HG03575 (cell line): Measurements from ENCODE around the gene GLI3.

Experiments
- ATAC-seq: cut with Tn5 transposase; IDR thresholded peaks from one replicate; pipeline ENCODE4 v1.9.1; 2021; ENCODE audit not compliant: unreplicated experiment, insufficient number of reproducible peaks, low FRiP score; ENCODE audit errors: extremely low read depth

Gene GLI3

DNA sequence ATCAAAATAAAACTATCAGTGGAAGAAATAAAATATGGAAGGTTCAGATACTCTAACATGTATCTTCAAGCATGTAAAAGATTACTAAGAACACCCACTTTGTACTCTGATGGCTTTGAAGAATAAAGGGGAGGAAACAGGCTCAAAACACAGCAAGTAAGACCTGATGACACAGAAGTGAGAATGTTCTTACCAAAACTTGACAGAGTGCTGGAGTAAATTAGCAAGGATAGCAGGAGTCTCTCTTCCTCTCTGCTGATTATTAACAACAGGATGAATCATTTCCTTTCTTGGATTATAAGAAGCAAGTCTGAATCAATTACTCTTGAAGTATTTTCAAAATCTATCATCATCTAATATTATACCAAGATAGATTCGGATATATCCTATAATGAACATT is 47.5 kb downstream of the GLI3 start:
- ATAC-seq: no peak

DNA sequence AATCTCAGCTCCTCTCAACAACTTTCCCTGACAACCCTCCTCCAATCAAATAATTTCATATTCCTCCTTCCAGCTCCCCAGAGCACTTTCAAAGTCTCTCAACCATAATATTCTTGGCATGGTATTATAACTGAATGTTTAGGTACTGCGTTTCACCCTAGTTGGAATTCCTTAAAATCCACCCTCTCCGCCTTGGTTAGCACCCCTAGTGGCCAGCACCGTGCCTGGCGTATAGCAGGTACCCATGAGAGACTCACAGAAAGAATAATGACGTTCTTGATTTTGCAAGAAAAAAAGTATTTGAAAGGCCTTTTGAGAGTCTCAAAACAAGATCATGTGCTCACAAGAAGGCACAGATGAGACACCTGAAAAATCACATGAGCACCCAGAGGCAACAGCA is 50.9 kb downstream of the GLI3 start:
- ATAC-seq: no peak

DNA sequence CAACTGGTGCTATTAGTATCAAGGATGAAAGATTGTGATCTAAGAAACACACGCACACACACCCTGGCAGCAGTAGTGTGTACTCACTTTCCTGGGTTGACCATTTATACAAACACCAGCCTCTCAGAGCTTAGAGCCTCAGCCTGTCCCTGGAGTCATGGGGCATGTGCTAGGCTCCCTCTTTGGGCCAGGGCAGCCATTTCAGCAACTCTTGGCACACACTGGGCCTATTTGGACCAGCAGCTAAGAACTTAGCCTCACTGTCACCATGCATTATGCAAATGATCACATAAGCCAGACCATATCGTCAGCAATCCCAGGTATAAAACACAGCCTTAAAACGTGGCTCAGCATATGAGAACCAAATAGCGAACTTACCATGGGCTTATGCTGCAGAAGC is 51.3 kb downstream of the GLI3 start:
- no peak for ATAC-seq

DNA sequence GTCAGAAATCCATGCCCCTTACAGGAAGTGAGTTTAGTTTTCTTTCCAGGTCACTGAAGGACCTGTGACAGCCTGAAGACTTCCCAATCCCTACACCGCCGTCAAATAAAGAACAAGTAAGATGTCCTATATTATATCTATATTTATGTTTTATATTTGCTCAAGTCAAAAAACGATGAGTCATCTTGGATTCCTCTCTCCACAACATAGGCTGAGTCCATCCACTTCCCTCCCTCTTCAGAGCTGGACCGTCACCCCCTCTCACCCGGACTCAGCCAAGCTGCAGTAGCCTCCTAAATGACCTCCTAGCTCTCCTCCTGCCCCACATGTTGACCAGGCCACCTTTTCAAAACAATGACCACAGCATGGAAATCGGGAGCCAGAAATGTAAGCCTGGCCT is 53.5 kb downstream of the GLI3 start:
- no peak for ATAC-seq

DNA sequence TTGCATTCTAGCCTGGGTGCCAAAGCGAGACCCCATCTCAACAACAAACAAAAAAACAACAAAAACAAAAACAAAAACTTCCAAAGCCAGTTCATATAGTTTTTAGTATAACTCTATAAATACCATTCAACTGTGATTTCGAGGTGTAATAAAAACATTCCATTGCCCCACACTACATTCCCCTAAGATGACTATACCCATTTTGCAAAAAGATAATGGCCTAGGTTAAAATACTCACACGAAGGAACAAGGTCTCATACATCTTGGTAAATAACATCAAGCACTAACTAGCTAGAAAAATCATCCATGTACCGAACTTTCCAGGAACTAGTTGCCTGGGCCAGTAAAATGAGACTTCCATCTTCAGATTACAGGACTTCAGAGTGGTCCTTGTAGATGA is 55.4 kb downstream of the GLI3 start:
- no peak for ATAC-seq

DNA sequence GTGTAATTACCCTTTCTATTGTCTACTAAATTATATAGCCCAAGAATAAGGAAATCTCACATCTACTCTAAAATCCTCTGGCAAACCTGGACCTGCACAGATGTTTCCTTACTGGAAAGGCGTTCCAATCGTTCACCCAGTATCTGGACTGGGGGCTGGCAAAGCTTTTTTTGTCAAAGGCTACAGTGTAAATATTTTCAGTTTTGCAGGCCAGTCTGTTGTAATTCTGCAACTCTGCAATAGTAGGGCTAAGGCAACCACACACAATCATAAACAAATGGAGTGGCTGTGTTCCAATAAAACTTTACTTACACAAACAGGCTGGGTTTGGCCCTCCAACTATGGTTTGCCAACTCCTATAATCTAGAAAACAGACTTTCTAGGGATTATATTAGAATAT is 56.2 kb downstream of the GLI3 start:
- no peak for ATAC-seq

DNA sequence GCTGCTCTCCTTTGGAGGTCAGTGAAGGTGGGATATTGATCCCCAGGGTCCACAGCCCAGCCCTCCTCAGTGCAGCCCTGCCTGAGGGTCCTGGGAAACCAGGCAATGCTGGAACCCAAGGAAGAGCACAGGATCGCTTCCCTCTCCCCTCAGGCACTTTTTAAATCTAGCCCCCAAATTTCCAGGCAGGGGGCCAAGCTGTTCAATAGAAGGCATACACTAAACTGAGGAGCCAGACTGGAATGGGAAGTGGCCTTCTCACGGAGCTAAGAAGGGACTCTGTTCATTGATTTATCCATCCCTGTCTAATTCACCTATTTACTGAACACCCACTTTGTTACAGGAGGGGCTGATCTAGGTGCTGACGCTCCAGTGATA is 60.3 kb downstream of the GLI3 start:
- no peak for ATAC-seq

DNA sequence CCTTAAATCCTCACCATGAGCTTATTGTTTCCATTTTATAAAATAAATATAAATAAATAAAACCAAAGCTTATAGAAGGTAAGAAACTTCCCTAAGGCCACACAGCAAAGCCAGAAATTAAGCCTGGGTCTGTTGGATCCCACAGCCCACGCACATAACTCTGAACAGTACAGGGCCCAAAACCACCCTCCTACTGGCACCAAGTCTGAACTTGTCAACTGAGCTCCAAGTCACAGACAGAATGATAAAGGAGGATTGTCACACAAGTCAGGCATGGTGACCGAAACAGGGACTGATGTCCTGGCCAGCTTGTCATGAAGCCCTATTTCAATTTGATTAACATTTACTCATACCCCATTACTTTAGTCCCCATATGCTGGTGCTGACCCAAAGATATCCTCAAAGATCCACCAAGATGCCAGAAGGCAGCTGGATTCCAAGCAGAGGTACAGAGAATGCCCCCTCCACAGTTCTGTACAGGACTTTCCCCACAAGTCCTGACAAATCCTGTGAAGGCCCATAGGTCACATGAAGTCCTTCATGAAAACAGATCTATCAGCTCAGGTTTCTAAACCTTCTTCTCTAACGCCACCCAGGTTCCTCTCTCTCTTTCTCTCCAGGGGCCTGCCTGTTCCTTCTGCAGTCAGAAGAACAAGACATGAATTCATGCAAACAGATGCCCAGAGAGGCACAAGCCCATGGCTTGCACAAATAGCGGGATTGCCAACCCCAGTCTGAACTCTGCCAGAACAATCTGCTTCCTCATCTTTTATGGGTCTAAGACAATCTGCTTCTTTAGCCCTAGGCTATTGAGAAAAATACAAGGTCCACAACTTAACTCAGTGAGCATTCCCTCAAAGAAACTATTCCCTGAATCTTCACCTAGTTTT is 60.9 kb downstream of the GLI3 start:
- ATAC-seq: no peak

DNA sequence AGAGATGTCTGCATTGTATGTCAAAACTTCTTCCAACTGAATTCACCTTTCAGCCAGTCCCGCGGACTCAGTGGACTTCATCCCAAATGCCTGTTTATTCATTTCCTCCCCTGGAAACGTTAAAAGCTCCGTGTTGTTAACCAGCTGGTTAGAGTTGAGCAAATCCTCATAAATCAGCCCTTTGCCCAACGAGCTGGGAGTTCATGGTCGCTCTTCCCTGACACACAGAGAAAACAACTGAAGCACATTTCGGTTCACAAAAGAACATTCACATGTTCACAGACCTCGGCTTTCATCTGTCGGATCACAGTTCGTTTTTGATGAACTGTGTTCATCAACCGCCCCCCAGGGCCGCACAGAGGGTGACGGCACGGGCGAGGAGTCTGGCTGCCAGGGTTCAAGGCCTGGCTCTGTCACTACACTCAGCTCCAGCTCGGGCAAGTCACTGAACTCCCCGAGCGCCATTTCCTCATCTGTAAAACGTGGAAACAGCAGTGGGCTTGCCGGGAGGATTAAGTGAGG is 62.6 kb downstream of the GLI3 start:
- ATAC-seq: no peak

DNA sequence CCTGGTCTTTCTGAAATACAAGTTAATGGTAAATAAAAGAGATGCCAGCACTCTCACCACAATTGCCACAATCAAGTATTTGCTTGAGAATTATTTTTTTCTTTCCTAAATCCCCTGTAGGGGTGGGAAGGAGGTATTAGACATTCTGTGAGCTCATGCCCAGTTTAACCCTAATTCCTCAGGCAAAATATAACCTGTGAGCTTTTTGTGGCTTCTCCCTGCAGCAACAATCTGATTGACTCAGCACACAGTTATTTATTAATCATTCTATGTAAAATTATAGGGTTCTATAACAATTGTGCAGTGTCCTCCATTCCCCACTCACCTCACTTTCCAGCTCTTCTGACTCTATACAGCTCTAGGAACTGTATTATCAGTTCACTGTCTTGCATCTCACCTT is 66.3 kb downstream of the GLI3 start:
- ATAC-seq: no peak

DNA sequence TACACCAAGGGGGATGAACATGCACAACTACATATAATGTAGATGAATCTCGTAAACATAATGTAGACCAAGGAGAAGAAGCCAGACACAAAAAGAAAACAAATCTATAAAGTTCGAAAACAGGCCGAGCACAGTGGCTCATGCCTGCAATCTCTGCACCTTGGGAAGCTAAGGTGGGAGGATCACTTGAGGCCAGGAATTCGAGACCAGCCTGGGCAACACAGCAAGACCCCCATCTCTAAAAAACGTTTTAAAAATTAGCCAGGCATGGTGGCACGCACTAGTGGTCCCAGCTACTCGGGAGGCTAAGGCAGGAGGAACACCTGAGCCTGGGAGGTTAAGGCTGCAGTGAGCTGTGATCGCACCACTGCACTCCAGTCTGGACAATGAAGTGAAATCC is 68.5 kb downstream of the GLI3 start:
- ATAC-seq: no peak

DNA sequence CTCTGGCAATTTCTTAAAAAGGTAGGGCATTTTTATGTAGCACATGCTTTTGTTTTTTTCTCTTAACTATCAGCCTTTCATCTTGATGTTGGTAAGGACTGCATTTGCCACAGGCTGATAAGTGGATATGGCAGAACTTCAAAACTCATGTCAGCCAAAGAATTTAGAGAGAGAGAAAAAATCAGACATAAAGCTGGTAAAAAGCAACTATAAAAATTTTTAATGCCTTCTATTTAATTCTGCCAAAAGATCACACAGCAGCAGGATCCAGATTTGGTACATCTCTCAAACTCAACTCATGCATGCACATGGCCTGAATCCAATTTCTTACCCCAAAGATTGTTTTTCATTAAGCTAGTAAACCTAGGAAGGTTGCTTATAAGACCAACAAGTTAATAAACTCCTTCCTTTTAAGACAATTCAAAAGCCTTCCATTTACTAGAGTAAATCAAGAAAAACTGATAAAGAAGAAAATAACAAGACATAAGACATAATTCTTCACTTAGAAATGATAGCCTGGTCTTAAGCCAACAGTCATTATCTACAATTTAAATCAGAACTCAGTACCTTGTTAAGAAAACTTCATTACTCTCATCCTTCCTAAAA is 69.3 kb downstream of the GLI3 start:
- no peak for ATAC-seq

DNA sequence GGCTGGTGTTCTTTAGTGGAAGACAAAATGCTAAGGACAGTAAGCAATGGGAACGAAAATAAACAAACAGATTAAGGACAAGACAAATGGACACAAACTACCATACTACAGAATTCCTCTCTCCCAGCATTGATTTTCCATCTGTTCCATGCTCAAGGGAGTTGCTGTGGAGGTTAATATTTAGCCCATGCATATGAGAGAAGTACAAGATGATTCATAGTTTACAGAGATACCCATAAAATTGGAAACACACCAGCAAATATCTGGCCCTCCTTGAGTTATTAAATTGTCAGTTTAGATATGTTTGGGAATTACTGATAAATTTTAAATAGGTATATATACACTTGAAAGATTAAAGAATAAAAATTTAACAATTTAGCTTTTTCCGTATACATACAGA is 69.8 kb downstream of the GLI3 start:
- ATAC-seq: no peak

DNA sequence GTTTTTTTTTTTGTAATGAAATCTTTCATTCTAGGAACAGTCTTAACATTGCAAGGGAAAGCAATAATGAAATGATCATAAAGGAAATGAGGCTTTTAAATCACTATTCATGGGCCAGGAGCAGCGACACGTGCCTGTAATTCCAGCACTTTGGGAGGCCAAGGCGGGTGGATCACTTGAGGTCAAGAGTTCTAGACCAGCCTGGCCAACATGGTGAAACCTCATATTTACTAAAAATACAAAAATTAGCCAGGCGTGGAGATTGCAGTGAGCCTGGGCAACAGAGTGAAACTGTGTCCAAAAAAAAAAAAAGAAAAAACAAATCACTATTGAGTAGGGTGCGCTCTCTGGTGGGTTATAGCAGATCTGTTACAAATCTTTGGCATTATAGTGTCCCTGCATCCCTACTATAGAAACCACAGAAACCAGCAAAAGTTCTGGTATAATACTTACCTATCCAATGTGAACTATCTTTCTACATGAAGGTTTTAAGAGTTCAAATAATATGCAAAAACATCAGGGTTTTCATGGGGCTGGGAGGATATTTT is 72.1 kb downstream of the GLI3 start:
- no peak for ATAC-seq

DNA sequence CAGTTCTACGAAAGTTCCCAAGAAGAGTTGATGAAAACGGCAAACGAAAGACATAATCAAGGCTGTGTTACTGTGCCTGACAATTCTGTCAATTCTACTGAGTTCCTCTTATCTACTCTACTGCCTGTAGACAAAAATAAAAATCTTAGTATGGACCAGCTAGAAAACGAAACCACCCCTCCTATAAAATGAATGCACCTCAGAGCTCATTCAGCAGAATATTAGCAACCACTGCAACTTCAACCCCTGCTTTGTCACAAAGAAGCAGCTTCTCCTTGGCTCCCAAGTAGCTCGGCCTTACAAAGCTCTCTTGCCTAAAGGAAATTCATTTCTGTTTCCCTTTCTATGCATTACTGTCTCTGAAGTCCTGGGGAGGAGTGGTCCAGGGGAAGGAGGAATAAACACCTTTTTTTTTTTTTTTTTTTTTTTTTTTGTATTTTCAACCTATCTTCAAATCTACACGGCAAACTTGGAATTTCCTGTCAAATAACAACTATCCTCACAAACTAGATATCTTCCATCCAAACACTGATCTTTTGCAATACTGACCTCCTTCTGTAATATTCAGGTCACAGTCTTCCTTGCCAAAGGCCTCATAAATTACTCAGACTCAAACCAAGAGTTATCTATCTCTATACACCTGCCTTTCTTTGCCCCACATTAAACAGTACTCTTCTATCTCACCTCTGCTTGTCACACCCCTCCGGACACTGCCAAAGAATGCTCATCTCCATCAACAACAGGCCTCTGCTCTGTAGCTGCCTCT is 74.3 kb downstream of the GLI3 start:
- no peak for ATAC-seq

DNA sequence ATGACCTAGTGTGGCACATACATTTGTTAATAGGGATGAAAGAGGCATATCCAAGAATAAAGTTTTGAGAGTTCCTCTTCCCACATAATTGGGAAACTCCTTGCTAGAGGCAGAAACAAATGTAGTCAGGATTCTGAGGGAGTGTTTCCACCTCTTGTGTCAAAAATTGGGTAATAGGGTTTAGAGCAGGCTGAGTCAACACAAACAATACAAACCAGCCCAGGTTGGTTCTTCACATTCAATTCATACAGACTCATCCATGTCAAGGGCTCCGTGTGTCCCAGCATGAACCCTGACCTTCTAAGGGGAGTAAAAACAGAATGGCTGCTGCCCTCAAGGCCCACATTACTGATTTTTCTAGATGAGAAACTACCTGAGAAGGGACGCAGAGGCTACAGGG is 75.3 kb downstream of the GLI3 start:
- ATAC-seq: no peak

DNA sequence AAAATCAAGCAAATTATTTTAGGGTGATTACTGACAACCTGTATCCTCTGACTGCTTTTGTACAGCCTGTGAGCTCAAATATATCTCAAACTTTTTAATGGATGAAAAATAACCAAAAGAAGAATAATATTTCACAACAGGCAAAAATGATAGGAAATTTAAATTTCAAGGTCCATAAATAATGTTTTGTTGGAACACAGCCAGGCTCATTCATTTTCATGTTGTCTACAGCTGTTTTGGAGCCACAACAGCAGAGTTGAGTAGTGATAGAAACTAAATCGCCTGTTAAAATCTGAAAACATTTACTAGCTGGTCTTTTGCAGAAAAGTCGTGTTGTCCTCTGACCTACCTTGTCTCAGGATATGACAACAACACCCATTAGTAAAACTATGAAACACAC is 75.9 kb downstream of the GLI3 start:
- no peak for ATAC-seq

DNA sequence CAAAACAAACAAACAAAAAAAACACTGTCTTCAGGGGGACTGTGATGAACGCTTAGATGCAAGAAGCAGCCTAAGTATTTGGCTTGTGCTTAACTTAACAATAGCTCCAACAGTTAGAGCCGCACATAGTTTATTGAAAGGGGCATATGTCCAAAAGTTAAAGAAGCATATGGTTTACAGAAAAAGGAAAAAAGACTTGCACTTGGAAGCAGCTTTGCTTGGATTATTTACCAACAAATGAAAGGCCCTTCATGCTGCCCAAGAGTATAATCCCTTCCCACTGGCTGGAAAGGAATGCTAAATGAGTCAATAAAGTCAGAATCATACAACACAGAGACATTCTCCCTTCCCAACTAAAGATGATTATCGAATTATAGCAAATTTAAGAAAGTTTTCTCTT is 77.9 kb downstream of the GLI3 start:
- ATAC-seq: no peak

DNA sequence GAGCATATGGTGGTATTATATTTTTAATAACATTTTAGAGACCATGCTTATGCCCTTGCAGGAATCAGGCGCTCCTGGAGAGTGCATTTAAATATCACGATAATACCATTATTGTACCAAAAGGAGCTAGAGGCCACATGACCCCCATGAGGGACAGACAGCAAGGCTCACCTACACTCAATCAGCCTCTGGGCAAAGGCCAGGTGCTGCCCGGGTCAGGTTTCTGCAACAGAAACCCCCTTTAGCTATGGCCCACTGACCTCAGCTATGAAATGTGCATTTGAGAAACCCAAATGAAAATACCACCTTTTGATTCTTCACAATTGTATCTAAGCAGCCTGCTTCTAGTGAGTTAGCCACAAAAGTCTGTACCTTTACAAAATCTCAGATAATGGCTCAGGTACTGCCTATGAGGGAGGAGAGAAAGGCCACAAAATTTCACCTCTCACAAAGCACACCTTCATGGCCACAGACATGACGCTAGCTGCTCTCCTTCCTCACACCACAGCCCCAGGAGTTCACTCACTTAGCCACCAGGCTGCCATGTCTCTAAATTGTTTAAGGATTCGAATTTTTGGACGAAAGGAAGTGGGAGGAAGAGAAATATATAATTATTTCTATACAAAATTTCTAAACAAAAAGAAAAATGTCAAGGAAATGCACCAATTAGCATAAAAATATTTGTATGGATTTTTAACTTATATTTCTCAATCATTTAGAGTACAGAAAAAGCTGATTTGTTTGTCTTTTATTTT is 79.9 kb downstream of the GLI3 start:
- ATAC-seq: no peak
